AG04450 (cell line): ENCODE measurements around the gene TMBIM6. TPM values are rescaled to one million over a fixed set of nuclear protein-coding genes. Genes with fewer than 3 reads are reported as not detected.

Source experiments
- CTCF ChIA-PET: fragments of 300-600, 350-600 bp; formaldehyde crosslinking; extraction: SDS; loops from one replicate; lab custom pipeline; 2022; ENCODE audit warnings: antibody characterized with exemption, inconsistent platforms; lab: Charles Lee
- POLR2A ChIA-PET: fragments of 350-600 bp; formaldehyde crosslinking; extraction: SDS; loops from one replicate; lab custom pipeline; 2021; ENCODE audit warnings: antibody characterized with exemption, inconsistent platforms; lab: Yijun Ruan, JAX
- DNase-seq: peaks from one replicate; pipeline ENCODE4 v3.0.0-alpha.2; 2011; ENCODE audit warnings: low read depth, low spot score
- H3K27ac ChIP-seq: one replicate; pipeline ENCODE4 v1.5.1; 2012; ENCODE audit warnings: low read depth, low read length, control low read depth
- H3K27me3 ChIP-seq: one replicate; pipeline ENCODE4 v1.6.0; 2012; ENCODE audit warnings: low read length; ENCODE audit not compliant: control insufficient read depth, insufficient read depth
- H3K4me3 ChIP-seq: 2 replicates; pipeline ENCODE4 v1.5.1; 2011; ENCODE audit warnings: mild to moderate bottlenecking, low read depth, low read length, control low read depth
- H3K9me3 ChIP-seq: 2 replicates; pipeline ENCODE4 v1.5.1; 2012; ENCODE audit warnings: low read length; ENCODE audit not compliant: control insufficient read depth, insufficient read depth
- CTCF ChIP-seq: IDR thresholded peaks from 2 replicates; pipeline ENCODE4 v1.5.1; 2011; ENCODE audit warnings: low read depth, low read length, control low read depth, inconsistent platforms
- polyA plus RNA-seq: library from polyadenylated mRNA; depleted of rRNA; stranded (reverse); fragments of >200 nt; gene quantifications from 2 replicates; pipeline ENCODE4 v1.2.3, GENCODE V29; 2011

The TMBIM6 gene
- polyA plus RNA-seq, 1 experiment = 906 TPM

DNA sequence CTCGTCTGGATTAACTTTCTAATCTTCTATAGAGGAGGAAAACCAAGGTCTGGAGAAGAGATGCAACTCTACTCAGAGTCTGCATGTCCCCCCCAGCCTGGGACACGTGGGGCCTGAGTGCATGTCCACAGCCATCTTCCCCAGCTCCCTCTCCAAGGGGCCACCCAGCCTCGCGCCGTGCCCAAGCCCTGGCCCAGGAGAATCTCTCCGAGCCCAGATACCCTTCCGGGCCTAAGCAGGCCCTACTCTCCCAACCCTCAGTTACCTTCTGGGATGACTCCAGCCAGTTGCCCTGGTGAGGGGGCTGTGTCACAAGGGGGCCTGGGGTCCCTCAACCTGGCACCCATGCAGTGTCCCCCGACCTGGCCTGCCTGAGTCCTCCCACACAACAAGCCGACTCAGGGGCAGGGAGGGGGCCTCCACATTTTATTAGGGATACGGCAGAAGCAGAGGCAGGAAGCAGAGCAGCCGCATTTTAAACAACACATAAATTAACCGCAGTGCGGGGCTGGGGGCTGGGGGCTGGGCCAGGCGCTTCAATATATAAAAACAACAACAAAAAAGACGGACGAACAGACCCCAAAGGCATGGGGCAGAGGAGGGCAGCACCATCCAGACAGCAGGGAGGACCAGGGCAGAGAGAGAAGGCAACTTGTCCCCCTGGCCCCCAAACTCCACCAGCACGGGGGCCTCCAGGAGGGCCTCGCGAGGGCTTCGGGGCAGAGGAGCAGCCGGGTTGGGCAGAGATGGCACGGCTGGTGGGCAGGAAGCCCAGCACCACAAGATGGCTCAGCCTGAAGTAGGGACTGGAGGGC, 49.6 kb downstream of the TMBIM6 start:
- Histone ChIP-seq H3K27me3 (no peaks in the 10 kb centered on the region), H3K27ac (no peak overlapping the region), H3K9me3 (no peaks in the 10 kb centered on the region; the same call in 1 of the 2 replicates), H3K4me3 (no peak overlapping the region)
- POLR2A ChIA-PET = interaction anchor here (0.5 to 0.6 kb wide), 2 partner anchors 15 to 37 kb away, joined by 3 to 4 read pairs; no protein-coding TSS in a partner anchor
- no peak for DNase-seq
- no peak for TF ChIP-seq CTCF
- CTCF ChIA-PET = no interaction called here

DNA sequence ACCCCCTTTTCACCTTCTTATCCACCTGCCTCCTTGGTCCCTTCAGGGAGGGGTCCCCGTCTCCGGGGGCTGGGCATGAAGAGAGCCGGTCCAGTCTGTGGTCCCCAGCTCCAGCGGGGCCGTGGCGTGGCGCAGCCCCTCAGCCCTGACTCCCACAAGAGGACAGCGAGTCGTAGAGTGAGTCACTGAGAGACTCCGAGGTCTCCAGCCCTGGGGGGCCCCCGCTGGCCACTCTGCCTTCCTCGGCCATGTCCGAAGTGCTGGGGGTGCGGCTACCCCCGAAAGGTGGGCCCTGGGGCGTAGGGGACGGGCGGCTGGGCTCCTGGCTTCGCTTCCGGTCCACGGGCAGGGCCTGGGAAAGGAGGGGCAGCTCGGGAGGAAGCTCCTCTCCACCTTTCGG, 50.3 kb downstream of the TMBIM6 start:
- no peak for DNase-seq
- POLR2A ChIA-PET = no interaction called here

DNA sequence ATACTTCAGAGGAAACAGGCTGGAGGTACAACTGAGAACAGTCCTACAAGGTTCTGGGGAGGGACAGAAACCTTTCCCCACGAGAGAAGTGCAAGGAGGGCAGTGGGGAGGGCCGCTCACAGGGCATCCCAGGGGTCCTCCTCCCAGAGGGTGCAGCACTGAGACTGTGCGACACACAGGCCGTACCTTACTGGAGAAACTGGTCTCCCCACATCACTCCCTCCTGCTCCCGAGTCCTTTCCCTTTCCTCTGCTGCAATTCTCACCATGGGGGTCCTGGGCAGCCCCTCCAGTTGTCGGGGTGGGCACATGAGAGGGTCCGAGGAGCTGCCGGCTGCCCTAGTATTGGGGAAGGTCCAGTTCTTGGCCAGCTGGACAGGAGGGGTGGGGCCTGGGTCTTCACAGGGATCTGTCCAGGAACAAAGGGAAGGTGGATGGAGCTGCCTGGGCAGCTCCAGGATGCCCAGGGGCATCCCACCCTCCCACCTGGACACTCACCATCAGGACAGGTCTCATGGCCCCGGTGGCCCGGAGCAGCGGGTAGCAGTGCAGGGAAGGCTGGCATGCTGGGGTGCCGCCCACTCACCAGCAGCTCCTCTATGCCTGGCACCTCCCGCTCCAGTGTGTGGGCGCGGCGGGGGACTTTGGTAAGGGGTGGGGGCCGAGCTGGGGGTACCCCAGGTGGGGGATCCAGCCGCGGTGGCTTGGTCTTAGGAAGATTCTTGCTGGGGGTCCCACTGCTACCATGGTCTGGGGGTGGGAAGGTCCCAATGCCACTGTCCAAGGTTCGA, 51.0 kb downstream of the TMBIM6 start:
- Histone ChIP-seq H3K27ac (no peak overlapping the region), H3K27me3 (no peaks in the 10 kb centered on the region), H3K9me3 (no peaks in the 10 kb centered on the region; the same call in 1 of the 2 replicates), H3K4me3 (no peak overlapping the region)
- CTCF ChIA-PET = no interaction called here
- DNase-seq = no peak
- TF ChIP-seq CTCF = no peak
- POLR2A ChIA-PET = no interaction called here

More for the DNA sequence above, 50.3 kb downstream of the TMBIM6 start:
- no peaks in the 10 kb centered on the region for H3K27me3 ChIP-seq
- H3K9me3 ChIP-seq = no peaks in the 10 kb centered on the region; the same call in 1 of the 2 replicates
- H3K27ac ChIP-seq = no peak overlapping the region
- CTCF ChIA-PET = no interaction called here
- no peak overlapping the region for H3K4me3 ChIP-seq
- no peak for TF ChIP-seq CTCF

GRCh38 chr12:49792976-49793580, 51.7 kb downstream of the TMBIM6 start:
- POLR2A ChIA-PET = no interaction called here
- no peaks in the 10 kb centered on the region for H3K27me3 ChIP-seq
- TF ChIP-seq CTCF = no peak
- H3K27ac ChIP-seq = no peak overlapping the region
- no peaks in the 10 kb centered on the region; the same call in 1 of the 2 replicates for H3K9me3 ChIP-seq
- DNase-seq = no peak
- CTCF ChIA-PET = no interaction called here
- no peak overlapping the region for H3K4me3 ChIP-seq
